ENCODE measurements around the gene SYPL2.

GRCh38 chr1:109484519-109484975 is 18.2 kb downstream of the SYPL2 start:
- no peak for TF ChIP-seq MYC (IDR thresholded peaks at IDR 0.05; ENCODE audit: low read depth, low read length)
- no peak for TF ChIP-seq POLR2A (IDR thresholded peaks at IDR 0.05; ENCODE audit: low read depth, low read length)
- no peak for TF ChIP-seq EZH2 (IDR thresholded peaks at IDR 0.05; ENCODE audit: borderline replicate concordance, low read depth, low read length, severe bottlenecking)
- no peak for TF ChIP-seq CTCF (IDR thresholded peaks at IDR 0.05; ENCODE audit: extremely low read depth in 1 of 2, insufficient read depth in 1 of 2, low read depth in 1 of 2, low read length in 2 of 2)
